Activated naive CD8-positive, alpha-beta T cell treated with anti-CD3 and anti-CD28 coated beads for 36 hours (primary cell): Measurements from ENCODE around the gene CTNNA3. TPM values are rescaled to one million over a fixed set of nuclear protein-coding genes. Genes with fewer than 3 reads are reported as not detected.

ENCODE experiments used
- DNase-seq: peaks from one replicate; pipeline ENCODE4 v3.0.0; 2021
- H3K27ac Mint-ChIP-seq: one replicate; pipeline ENCODE4 v1.8.0; 2022; ENCODE audit warnings: mild to moderate bottlenecking, moderate library complexity, mixed read lengths
- H3K27me3 Mint-ChIP-seq: one replicate; pipeline ENCODE4 v1.8.0; 2022; ENCODE audit warnings: mild to moderate bottlenecking, mixed read lengths
- H3K36me3 Mint-ChIP-seq: one replicate; pipeline ENCODE4 v1.8.0; 2021; ENCODE audit warnings: mild to moderate bottlenecking, mixed read lengths
- H3K4me1 Mint-ChIP-seq: one replicate; pipeline ENCODE4 v1.8.0; 2021; ENCODE audit warnings: mixed read lengths
- H3K4me3 Mint-ChIP-seq: one replicate; pipeline ENCODE4 v1.8.0; 2022; ENCODE audit warnings: mild to moderate bottlenecking, moderate library complexity, mixed read lengths
- H3K9me3 Mint-ChIP-seq: one replicate; pipeline ENCODE4 v1.8.0; 2022; ENCODE audit warnings: mixed read lengths
- total RNA-seq, 2 experiments: library from RNA; stranded (reverse); gene quantifications; one replicate each; pipeline ENCODE4 v1.2.3, GENCODE V29; 2021

The CTNNA3 gene
- total RNA-seq, 2 experiments from 2014 or later, result not detected

DNA sequence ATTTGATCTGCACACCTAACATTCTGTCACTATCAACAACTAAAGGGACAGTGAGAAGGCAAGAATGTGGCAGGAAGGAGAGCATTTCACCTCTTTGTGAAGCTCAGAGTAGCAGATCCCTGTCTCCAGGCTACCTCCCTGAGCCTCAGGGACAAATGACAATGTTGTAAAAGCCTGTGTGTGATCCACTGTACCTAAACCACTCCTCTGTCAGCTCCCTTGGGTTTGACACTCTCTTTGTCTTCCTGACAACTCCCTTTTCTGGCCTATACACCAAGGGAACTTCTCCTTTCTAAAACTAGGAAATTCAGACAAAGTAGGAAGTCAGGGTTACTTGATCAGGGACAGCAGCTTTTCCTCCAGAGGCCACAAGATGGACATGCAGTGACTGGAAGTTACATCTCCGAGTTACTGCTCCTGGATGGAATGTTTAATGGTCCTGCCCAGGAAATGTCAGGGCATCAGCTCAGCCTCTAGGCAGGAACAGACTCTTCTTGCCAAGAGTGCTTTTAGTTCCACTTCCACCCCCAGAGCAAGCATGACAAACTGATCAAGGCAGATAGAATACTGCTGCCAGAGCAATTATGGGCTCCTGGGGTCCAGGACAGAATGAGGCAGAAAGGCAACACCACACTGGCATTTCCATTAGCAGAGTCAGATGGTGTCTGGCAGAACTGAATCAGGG, 1784.7 kb downstream of the CTNNA3 start:
- no peaks in the 10 kb centered on the region for H3K4me1 Mint-ChIP-seq
- no peak for DNase-seq
- no peaks in the 10 kb centered on the region for H3K27me3 Mint-ChIP-seq
- H3K27ac Mint-ChIP-seq, result no peak overlapping the region
- H3K9me3 Mint-ChIP-seq, result peaks cover 2% of the 10 kb centered on the region
- H3K36me3 Mint-ChIP-seq, result no peaks in the 10 kb centered on the region
- H3K4me3 Mint-ChIP-seq, result no peak overlapping the region

DNA sequence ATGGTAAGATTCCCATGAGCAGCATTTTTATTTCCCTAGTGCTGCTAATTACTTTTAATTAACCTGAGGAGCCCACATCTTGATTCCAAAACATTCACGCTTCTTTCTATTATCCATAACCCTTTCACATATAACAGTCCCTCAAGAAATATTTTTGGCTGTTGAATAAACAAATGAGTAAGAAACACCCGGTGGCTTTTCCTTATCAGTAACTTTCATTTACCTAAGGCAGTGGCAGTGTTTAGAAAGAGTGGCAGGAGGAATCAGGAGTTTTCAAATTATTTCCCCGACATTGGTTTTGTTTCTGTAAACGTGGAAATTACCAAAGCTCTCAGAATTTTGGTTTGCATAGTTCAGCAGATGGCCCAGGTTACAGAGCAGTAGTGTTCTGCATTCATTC, 1785.8 kb downstream of the CTNNA3 start:
- Mint-ChIP-seq H3K4me1 (no peaks in the 10 kb centered on the region), H3K27me3 (no peaks in the 10 kb centered on the region), H3K27ac (no peak overlapping the region), H3K9me3 (peaks cover 2% of the 10 kb centered on the region), H3K4me3 (no peak overlapping the region), H3K36me3 (no peaks in the 10 kb centered on the region)
- DNase-seq, result no peak

DNA sequence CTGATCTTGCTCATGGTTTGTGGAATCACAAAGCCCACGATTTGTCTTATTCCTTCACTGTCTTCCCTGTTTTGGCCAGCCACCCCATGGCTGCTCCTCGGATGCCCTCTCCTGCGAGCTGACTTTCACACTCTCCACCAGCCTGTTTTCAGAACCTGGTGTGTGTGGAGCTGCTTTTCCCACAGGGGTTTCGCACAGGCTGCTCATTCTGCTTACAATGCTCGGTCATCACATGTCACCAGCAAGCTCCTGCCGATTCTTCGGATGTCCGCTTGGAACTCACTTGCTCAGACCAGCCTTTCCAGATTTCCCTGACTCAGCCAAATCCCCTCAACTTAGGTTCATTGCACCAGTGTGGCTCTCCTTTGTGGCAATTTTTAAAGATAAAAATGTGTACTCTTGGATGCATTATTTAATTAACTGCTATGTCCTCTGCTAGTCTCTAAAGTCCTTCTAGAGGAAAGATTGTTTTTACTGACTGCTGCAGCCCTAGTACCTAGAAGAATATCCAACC, 1788.7 kb downstream of the CTNNA3 start:
- no peak for DNase-seq
- Mint-ChIP-seq H3K27ac (no peak overlapping the region), H3K4me1 (no peaks in the 10 kb centered on the region), H3K36me3 (no peaks in the 10 kb centered on the region), H3K9me3 (peaks cover 3% of the 10 kb centered on the region), H3K4me3 (no peak overlapping the region), H3K27me3 (no peaks in the 10 kb centered on the region)

DNA sequence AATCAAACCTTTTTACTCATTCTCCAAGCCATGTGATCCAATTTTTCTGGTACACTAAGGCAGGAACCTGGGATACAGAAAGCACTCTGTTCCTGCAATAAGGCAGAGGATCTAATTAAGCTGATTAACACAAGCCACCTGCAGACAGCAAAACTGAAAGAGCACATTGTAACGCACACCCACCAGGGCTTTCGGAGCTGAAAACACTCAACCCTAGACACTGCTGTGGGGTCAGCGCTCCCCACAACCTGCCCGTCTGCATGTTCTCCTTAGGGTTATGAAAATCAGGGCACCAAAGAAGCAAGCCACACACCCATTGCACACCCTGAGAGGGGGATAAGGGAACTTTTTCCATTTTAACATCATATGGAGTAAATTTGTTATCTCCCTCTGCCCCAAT, 1792.4 kb downstream of the CTNNA3 start:
- Mint-ChIP-seq H3K27me3 (no peaks in the 10 kb centered on the region), H3K36me3 (no peaks in the 10 kb centered on the region), H3K4me1 (no peaks in the 10 kb centered on the region), H3K9me3 (peaks cover 1% of the 10 kb centered on the region), H3K27ac (no peak overlapping the region), H3K4me3 (no peak overlapping the region)
- no peak for DNase-seq

DNA sequence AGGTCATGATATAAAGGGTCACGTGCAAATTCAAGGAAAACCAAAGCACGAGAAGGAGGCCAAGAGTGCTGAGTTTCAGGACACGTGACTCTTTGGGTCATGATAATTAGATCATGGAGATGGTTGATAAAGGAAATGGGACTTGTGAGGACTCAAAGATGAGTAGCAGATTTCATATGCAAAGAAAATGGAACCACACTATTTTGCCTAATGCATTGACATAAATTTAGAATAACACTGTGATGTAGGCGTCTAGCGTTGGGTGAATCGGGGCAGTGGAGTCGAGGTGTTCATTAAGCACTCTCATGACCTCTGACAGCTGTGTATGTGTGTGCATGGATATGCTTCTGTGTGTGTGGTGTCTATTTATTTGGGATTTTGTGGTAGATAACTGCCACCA, 1795.7 kb downstream of the CTNNA3 start:
- Mint-ChIP-seq H3K4me1 (no peaks in the 10 kb centered on the region), H3K27me3 (no peaks in the 10 kb centered on the region), H3K36me3 (no peaks in the 10 kb centered on the region), H3K27ac (no peak overlapping the region), H3K4me3 (no peak overlapping the region), H3K9me3 (peaks cover 1% of the 10 kb centered on the region)
- DNase-seq, result no peak

DNA sequence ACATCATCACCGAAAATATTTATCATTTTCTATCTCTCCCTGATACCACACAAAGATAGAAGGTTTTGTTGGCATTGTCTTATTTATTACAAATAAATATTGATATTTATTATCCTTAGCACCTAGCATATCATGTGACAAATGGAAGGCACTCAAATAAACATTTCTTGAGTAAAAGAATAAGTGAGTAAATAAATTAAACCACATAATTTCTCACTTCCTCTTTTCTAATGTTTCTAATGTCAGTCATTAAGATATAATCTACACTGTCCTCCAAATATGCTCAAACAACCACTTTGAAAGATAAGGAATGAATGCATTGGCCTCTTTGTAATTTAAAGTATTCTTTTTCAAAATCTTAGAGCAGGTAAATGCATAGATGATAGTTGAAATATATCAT, 1797.9 kb downstream of the CTNNA3 start:
- Mint-ChIP-seq H3K27me3 (no peaks in the 10 kb centered on the region), H3K4me3 (no peak overlapping the region), H3K36me3 (no peaks in the 10 kb centered on the region), H3K27ac (no peak overlapping the region), H3K9me3 (peaks cover 1% of the 10 kb centered on the region), H3K4me1 (no peaks in the 10 kb centered on the region)
- no peak for DNase-seq

DNA sequence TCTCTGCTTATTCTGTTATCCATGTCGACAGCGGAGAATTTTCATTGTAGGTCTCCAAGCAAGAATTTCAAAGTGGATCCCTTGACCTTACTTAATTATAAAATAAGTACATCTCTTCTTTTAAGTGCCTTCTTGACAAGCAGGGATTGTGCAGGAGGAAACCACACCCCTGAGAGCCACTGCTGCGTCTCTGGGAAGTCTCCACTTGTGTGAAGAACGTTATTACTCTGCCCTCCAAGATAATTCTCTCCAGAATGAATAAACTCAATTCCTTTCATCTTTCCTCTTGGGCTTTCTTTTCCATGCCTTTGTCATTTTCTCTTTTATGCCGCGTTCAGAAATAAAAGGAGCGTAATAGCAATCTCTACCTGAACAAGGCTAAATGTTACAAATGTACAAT, 1801.0 kb downstream of the CTNNA3 start:
- DNase-seq, result no peak
- Mint-ChIP-seq H3K27ac (no peak overlapping the region), H3K4me3 (no peak overlapping the region), H3K27me3 (no peaks in the 10 kb centered on the region), H3K9me3 (no peaks in the 10 kb centered on the region), H3K36me3 (no peaks in the 10 kb centered on the region), H3K4me1 (no peaks in the 10 kb centered on the region)

DNA sequence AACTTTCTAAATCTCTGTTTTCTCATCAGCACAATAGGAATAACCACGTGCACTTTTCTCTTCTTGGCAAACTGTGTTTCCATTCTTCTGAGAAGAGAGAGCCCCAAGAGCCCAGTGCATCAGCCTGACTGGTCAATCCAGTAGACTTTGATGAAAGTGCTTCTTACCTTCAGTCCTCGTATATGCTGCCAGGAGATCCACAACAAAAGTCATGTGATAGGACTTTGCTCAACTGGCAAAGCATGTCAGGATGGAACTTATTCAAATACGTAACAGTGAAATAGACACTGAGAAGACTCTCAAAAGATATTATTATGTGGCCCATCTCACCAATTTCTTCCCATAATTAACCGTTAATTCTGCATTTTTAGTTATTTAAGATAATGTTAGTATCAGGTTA, 1801.6 kb downstream of the CTNNA3 start:
- Mint-ChIP-seq H3K27me3 (no peaks in the 10 kb centered on the region), H3K9me3 (no peaks in the 10 kb centered on the region), H3K36me3 (no peaks in the 10 kb centered on the region), H3K4me1 (no peaks in the 10 kb centered on the region), H3K27ac (no peak overlapping the region), H3K4me3 (no peak overlapping the region)
- DNase-seq, result no peak

DNA sequence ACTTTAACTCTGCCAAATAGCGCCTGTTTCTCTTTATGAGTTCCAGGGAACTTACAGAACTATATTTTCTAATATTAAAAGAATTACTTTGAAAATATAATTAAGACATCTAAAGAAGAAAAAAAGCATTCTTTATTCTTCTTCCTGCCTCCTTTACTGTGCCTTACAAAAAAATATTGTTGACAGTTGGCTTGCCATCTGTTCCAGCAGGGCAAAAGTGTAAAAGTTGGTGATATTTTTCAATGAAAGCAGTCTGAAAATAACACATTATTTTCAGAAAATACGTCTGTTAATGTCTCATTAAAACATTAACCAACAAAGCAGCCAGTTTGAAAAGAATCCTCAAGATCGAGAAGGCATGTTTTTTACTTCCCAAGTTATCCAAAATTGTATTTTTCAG, 1802.3 kb downstream of the CTNNA3 start:
- no peak for DNase-seq
- Mint-ChIP-seq H3K27ac (no peak overlapping the region), H3K4me1 (no peaks in the 10 kb centered on the region), H3K36me3 (no peaks in the 10 kb centered on the region), H3K4me3 (no peak overlapping the region), H3K27me3 (no peaks in the 10 kb centered on the region), H3K9me3 (no peaks in the 10 kb centered on the region)

DNA sequence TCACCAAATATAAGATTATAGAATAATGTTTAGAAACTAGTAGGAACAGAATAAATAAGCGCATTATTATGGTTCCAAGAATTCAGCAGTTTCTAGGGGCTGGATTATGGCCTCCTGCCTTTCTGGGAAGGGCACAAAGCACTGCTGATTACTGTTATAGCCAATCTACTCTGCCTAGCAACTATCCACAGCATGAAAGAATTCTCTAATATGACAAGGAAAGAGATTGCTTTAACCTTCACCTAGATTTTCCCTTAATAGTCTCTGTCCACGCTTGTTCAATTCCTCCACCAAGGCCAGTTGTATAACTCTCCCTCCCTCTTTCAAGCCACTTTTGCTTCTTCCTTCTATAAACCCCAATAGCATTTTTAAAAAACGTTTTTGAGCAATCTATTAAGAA, 1803.7 kb downstream of the CTNNA3 start:
- Mint-ChIP-seq H3K27ac (no peak overlapping the region), H3K4me3 (no peak overlapping the region), H3K4me1 (no peaks in the 10 kb centered on the region), H3K9me3 (no peaks in the 10 kb centered on the region), H3K36me3 (no peaks in the 10 kb centered on the region), H3K27me3 (no peaks in the 10 kb centered on the region)
- DNase-seq, result no peak

DNA sequence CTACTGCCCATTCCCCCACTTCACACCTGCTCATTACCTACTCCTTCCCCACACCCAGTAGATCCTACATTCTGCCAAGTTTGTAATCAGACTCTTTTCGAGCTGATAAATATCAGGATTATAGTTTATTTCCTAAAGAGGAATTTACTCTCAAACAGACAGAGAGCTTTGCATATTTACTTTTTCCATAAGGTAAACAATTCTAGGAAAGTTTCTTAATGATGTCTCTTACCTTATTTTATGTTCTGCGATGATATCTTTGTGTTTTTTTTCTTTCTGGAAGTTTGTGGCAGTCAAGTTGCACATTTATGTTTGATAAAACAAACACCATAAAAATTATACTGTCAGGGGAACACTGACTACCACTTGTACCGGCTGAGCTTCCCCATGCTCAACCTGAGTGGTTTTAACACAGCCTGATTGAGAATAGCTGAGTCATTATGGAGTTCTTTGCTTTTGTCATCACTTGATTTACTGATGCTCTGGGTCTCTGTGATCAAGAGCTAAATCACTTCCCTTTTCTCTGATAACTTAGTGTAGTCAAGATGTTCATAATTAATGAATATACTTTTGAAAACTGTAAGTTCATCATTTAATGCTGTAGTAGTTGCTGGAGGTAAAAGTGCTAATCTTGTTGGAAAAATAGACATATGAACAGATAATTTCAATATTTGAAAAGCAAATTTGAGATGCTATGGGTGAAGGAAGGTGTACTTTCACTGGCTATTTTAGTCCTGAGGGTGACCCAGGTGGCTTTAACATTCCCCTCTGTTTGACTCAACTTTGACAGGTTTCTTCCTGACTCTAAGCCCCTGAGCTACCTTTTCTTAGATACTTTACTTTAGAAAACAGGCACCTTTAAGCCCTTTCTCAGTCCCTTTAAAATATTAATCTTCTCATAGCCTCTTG, 1804.7 kb downstream of the CTNNA3 start:
- H3K36me3 Mint-ChIP-seq, result no peaks in the 10 kb centered on the region
- peaks cover 2% of the 10 kb centered on the region for H3K9me3 Mint-ChIP-seq
- no peak overlapping the region for H3K27ac Mint-ChIP-seq
- no peaks in the 10 kb centered on the region for H3K27me3 Mint-ChIP-seq
- no peaks in the 10 kb centered on the region for H3K4me1 Mint-ChIP-seq
- no peak overlapping the region for H3K4me3 Mint-ChIP-seq
- DNase-seq, result no peak

DNA sequence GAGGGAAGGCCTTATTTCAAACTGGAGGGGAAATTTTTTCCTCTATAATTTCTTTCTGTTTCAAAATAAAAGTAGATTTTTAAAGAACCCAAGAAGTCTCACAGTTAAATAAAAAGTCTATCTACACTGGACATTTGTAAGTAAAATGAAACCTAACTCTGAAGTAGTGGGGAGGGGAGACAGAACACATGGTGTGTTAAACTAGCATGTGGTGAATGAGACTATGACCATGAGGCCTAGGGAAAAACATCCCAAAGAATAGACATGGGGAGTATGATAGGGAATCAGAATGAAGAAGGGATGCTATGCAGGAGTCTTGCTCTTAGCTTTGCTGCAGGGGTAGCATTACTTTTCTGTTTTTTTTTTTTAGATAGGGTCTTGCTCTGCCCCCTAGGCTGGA, 1831.5 kb downstream of the CTNNA3 start:
- H3K36me3 Mint-ChIP-seq, result no peaks in the 10 kb centered on the region
- H3K27me3 Mint-ChIP-seq, result no peaks in the 10 kb centered on the region

DNA sequence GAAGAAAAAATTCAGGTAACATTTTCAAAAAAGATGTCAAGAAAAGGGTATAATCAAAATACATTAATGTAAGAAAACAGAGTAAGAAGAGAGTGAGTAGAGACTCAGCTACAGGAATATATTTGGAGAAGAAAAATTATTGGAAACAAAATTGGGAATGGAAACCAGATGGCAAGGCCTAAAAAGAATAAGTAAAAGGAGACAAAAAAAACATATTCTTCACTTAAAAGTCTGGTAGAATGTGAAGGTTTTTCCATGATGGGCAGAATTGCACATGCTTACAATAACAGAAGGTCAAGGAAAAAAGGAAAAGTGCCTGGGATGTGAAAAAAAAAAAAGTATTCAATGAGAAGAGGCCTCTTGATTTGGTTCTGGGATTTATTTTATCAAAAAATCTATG, 1832.0 kb downstream of the CTNNA3 start:
- Mint-ChIP-seq H3K36me3 (no peaks in the 10 kb centered on the region), H3K4me1 (no peaks in the 10 kb centered on the region), H3K27ac (no peak overlapping the region), H3K4me3 (no peak overlapping the region), H3K9me3 (no peaks in the 10 kb centered on the region), H3K27me3 (no peaks in the 10 kb centered on the region)
- no peak for DNase-seq

More for the DNA sequence above, 1831.5 kb downstream of the CTNNA3 start:
- H3K9me3 Mint-ChIP-seq, result no peaks in the 10 kb centered on the region
- DNase-seq, result no peak
- no peaks in the 10 kb centered on the region for H3K4me1 Mint-ChIP-seq
- no peak overlapping the region for H3K4me3 Mint-ChIP-seq
- no peak overlapping the region for H3K27ac Mint-ChIP-seq
